ENCODE data around the gene SMIM38. TPM values are rescaled to one million over a fixed set of nuclear protein-coding genes. Genes with fewer than 3 reads are reported as not detected.
A peak's percentile ranks its signal among the peaks of the same experiment; 100 is the strongest.

Gene SMIM38
- total RNA-seq, 1 donor from 2014 or later, result not detected

DNA sequence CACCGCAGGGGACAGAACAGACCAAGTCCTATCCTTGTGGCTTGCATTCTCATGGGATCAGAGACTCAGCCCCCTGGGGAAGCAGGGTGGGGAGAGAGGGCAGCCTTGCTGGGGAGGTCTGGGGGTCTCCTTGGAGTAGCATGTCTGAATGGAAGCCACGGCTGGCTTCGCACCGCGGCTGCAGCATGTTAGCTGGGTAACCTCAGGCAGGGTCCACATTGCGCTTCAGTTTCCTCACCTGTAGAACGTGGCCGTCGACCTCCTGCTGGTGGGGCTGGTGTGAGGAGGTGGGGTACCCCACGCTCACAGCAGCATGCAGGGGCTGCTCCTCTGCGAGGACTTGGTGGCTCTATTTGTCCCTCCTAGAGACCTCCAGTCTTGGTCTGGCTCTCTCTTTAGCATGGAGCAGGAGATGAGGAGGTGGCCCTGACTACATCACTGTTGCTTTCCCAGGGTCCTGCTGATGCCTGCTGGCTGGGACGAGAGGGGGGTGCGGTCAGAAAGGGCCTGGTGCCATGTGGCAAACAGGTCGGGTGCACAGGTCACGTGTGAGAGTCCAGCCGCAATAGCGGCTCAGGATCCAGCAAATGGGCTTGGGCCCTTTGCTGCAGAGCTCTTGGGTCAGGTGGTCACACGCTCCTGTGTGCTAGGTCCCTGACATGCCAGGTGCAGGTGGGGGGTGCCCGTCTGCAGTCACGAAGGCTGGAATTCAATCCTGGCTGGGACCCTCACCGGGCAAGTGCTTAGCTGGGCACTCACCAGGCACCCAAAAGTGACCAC is 35.4 kb upstream of the SMIM38 start:
- DNase-seq (ENCODE audit: low read depth), result no peak
- H3K27me3 ChIP-seq (ENCODE audit: control insufficient read depth, insufficient read depth, low read length), result peaks cover 2% of the 10 kb centered on the region
- H3K36me3 ChIP-seq (ENCODE audit: control insufficient read depth, insufficient read depth, low read length), result no peaks in the 10 kb centered on the region
- TF ChIP-seq CTCF (IDR thresholded peaks at IDR 0.05; ENCODE audit: insufficient read depth, low read length, poor library complexity, severe bottlenecking), result no peak
- no peak overlapping the region for H3K4me3 ChIP-seq (ENCODE audit: low read depth, low read length)

DNA sequence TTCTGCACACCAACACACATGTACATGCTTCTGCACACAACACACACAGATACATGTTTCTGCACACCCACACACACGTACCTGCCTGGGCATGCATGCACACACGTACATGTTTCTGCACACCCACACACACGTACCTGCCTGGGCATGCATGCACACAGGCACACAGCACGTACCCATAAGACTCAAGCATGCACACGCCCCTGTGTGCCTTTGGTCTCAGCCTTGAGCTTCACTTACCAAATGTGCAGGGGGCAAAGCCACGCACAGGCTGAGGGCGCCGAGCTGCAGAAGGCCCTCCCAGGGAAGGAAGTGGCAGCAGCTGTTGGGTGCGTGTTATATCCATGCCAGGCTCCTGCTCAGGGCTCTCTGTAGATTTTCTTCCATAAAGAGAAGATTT is 34.7 kb upstream of the SMIM38 start:
- H3K27me3 ChIP-seq (ENCODE audit: control insufficient read depth, insufficient read depth, low read length), result no peaks in the 10 kb centered on the region
- DNase-seq (ENCODE audit: low read depth), result no peak
- H3K4me3 ChIP-seq (ENCODE audit: low read depth, low read length), result no peak overlapping the region
- no peaks in the 10 kb centered on the region for H3K36me3 ChIP-seq (ENCODE audit: control insufficient read depth, insufficient read depth, low read length)
- TF ChIP-seq CTCF (IDR thresholded peaks at IDR 0.05; ENCODE audit: insufficient read depth, low read length, poor library complexity, severe bottlenecking), result no peak

DNA sequence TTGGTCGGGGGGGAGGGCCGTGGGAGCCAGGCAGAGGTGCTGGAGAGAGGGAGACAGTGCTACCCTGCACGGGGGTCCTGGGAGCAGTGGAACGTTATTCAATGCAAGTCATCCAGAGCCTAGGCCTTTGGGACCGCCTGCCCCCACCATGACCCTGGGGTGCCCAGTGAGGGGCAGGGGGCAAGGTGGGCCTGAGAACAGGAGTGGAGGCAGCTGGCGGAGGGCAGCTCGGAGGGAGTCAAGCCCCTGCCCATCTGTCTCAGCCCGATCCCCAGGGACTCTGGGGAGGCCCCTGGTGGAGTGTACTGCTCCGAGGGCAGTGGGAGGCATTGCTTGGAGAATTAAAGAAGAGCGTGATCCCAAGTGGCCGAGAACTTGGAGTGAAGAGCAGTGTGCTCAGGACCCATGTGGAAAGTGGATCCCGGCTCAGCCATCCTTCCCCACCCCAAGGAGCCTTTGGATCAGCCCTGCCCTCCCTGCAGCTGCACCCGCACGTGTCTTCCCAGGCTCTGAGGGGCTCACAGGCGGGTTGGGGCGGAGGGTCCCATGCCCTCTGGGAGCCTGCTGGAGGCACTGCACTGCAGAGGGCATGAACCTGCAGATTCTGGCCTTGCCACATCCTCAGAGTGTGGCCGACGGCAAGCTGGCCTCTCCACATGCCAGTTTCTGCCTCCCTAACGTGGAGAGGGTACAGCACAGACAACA is 34.0 kb upstream of the SMIM38 start:
- no peak for DNase-seq (ENCODE audit: low read depth)
- no peak for TF ChIP-seq CTCF (IDR thresholded peaks at IDR 0.05; ENCODE audit: insufficient read depth, low read length, poor library complexity, severe bottlenecking)
- Histone ChIP-seq H3K4me3 (ENCODE audit: low read depth, low read length) (no peak overlapping the region), H3K36me3 (ENCODE audit: control insufficient read depth, insufficient read depth, low read length) (no peaks in the 10 kb centered on the region), H3K27me3 (ENCODE audit: control insufficient read depth, insufficient read depth, low read length) (no peaks in the 10 kb centered on the region)

- Histone ChIP-seq H3K36me3 (ENCODE audit: control insufficient read depth, insufficient read depth, low read length) (no peaks in the 10 kb centered on the region), H3K27me3 (ENCODE audit: control insufficient read depth, insufficient read depth, low read length) (no peaks in the 10 kb centered on the region), H3K4me3 (ENCODE audit: low read depth, low read length) (no peak overlapping the region)
- TF ChIP-seq CTCF (IDR thresholded peaks at IDR 0.05; ENCODE audit: insufficient read depth, low read length, poor library complexity, severe bottlenecking), result no peak
- no peak for DNase-seq (ENCODE audit: low read depth)
Measured at GRCh38 chr11:69122326-69122629, 33.5 kb upstream of the SMIM38 start.

GRCh38 chr11:69122630-69123431 is 32.9 kb upstream of the SMIM38 start:
- no peaks in the 10 kb centered on the region for H3K27me3 ChIP-seq (ENCODE audit: control insufficient read depth, insufficient read depth, low read length)
- peak; percentile 86 for DNase-seq (ENCODE audit: low read depth)
- H3K4me3 ChIP-seq (ENCODE audit: low read depth, low read length), result no peak overlapping the region
- no peak for TF ChIP-seq CTCF (IDR thresholded peaks at IDR 0.05; ENCODE audit: insufficient read depth, low read length, poor library complexity, severe bottlenecking)
- no peaks in the 10 kb centered on the region for H3K36me3 ChIP-seq (ENCODE audit: control insufficient read depth, insufficient read depth, low read length)
